Caco-2 (cell line): ENCODE data around the gene TJAP1. TPM values are rescaled to one million over a fixed set of nuclear protein-coding genes. Genes with fewer than 3 reads are reported as not detected.
"Not testable (repeated sequence)": the region's sequence is repeated elsewhere in the genome, so short reads cannot be mapped to it uniquely, and the experiment has no call there.

Experiments
- BruUV-seq: library from RNA; stranded (reverse); fragments of 400-500 nt; replicated peaks from 2 replicates; lab custom pipeline; 2021; lab: Mats Ljungman, UMichigan
- CTCF ChIA-PET: fragments of 300-600 bp; sonication (Branson Sonifier 250); formaldehyde crosslinking; loops from one replicate; lab custom pipeline; 2022; ENCODE audit warnings: antibody characterized with exemption; lab: Charles Lee
- POLR2A ChIA-PET: fragments of 300-600 bp; sonication (Branson Sonifier 250); formaldehyde crosslinking; loops from one replicate; lab custom pipeline; 2022; ENCODE audit warnings: antibody characterized with exemption; lab: Charles Lee
- DNase-seq, 2 experiments: peaks; one replicate each; pipeline versions ENCODE4 v3.0.0 to v3.0.0-alpha.2; 2020 to 2022
- H3K27me3 ChIP-seq: replicated peaks from 2 replicates; pipeline ENCODE4 v1.6.0; 2011; ENCODE audit warnings: low read length; ENCODE audit not compliant: control insufficient read depth, insufficient read depth
- H3K36me3 ChIP-seq: 2 replicates; pipeline ENCODE4 v1.5.1; 2011; ENCODE audit warnings: low read length; ENCODE audit not compliant: control insufficient read depth, insufficient read depth
- H3K4me1 ChIP-seq: fragments of 250-450 bp; sonication (Bioruptor Pico); 2 replicates; pipeline ENCODE4 v1.5.1; 2020; ENCODE audit warnings: mild to moderate bottlenecking
- H3K4me3 ChIP-seq: 2 replicates; pipeline ENCODE4 v1.5.1; 2011; ENCODE audit warnings: low read depth, mild to moderate bottlenecking, control low read depth, low read length
- H3K9me3 ChIP-seq: fragments of 250-450 bp; sonication (Bioruptor Pico); 2 replicates; pipeline ENCODE4 v1.5.1; 2020; ENCODE audit warnings: mild to moderate bottlenecking, moderate library complexity
- H3K27ac Mint-ChIP-seq: one replicate; pipeline ENCODE4 v1.8.0; 2022; ENCODE audit warnings: mixed read lengths; ENCODE audit not compliant: unreplicated experiment
- H3K27me3 Mint-ChIP-seq: one replicate; pipeline ENCODE4 v1.8.0; 2022; ENCODE audit warnings: mixed read lengths; ENCODE audit not compliant: insufficient read depth, unreplicated experiment
- H3K36me3 Mint-ChIP-seq: one replicate; pipeline ENCODE4 v1.8.0; 2022; ENCODE audit warnings: mild to moderate bottlenecking, mixed read lengths; ENCODE audit not compliant: insufficient read depth, unreplicated experiment
- H3K4me1 Mint-ChIP-seq: one replicate; pipeline ENCODE4 v1.8.0; 2022; ENCODE audit warnings: low read depth, mixed read lengths; ENCODE audit not compliant: unreplicated experiment
- H3K4me3 Mint-ChIP-seq: one replicate; pipeline ENCODE4 v1.8.0; 2022; ENCODE audit warnings: mild to moderate bottlenecking, moderate library complexity, mixed read lengths; ENCODE audit not compliant: unreplicated experiment
- H3K9me3 Mint-ChIP-seq: one replicate; pipeline ENCODE4 v1.8.0; 2022; ENCODE audit warnings: mixed read lengths; ENCODE audit not compliant: unreplicated experiment
- intact Hi-C: fragments of 100-400 bp; cut with micrococcal nuclease; formaldehyde crosslinking; loops from one replicate; pipeline ENCODE4 v1.10.0; 2022; ENCODE audit not compliant: unreplicated experiment
- total RNA-seq: library from RNA; stranded (reverse); gene quantifications from 2 replicates; pipeline ENCODE4 v1.2.3, GENCODE V29; 2022
- TF ChIP-seq, protein P1 (sequence below), 2 experiments: fragments of 200-600 bp in 1 of 2; IDR thresholded peaks; 1 replicate in 1 of 2; 2 replicates in 1 of 2; pipeline versions ENCODE4 v1.5.1 to v1.8.0; 2011 to 2022; ENCODE audit warnings: antibody characterized with exemption in 1 of 2, control low read depth in 1 of 2, inconsistent platforms in 1 of 2, low read depth in 1 of 2, low read length in 1 of 2, mild to moderate bottlenecking in 1 of 2, moderate library complexity in 1 of 2; ENCODE audit not compliant: insufficient read depth in 1 of 2, severe bottlenecking in 1 of 2, unreplicated experiment in 1 of 2

The TJAP1 gene
- total RNA-seq, 1 experiment from 2014 or later = 34.0 TPM

GRCh38 chr6:43523284-43523683 lies 45.9 kb downstream of the TJAP1 start:
- POLR2A ChIA-PET = no interaction called here
- no peak overlapping the region for H3K27ac Mint-ChIP-seq
- peaks cover 9% of the 10 kb centered on the region for H3K4me1 Mint-ChIP-seq
- H3K36me3 ChIP-seq = peaks cover 5% of the 10 kb centered on the region
- TF ChIP-seq, protein P1, sequence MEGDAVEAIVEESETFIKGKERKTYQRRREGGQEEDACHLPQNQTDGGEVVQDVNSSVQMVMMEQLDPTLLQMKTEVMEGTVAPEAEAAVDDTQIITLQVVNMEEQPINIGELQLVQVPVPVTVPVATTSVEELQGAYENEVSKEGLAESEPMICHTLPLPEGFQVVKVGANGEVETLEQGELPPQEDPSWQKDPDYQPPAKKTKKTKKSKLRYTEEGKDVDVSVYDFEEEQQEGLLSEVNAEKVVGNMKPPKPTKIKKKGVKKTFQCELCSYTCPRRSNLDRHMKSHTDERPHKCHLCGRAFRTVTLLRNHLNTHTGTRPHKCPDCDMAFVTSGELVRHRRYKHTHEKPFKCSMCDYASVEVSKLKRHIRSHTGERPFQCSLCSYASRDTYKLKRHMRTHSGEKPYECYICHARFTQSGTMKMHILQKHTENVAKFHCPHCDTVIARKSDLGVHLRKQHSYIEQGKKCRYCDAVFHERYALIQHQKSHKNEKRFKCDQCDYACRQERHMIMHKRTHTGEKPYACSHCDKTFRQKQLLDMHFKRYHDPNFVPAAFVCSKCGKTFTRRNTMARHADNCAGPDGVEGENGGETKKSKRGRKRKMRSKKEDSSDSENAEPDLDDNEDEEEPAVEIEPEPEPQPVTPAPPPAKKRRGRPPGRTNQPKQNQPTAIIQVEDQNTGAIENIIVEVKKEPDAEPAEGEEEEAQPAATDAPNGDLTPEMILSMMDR (IDR thresholded peaks at IDR 0.05; ENCODE audit: insufficient read depth in 1 of 2, low read depth in 1 of 2, low read length in 1 of 2, severe bottlenecking in 1 of 2, unreplicated experiment in 1 of 2) = no peak
- H3K4me1 ChIP-seq = peaks cover 12% of the 10 kb centered on the region
- DNase-seq = no peak
- no peak overlapping the region for H3K4me3 ChIP-seq
- H3K4me3 Mint-ChIP-seq = no peak overlapping the region
- H3K27me3 ChIP-seq = no peaks in the 10 kb centered on the region
- peaks cover 60% of the 10 kb centered on the region for H3K36me3 Mint-ChIP-seq
- BruUV-seq = no TSS peak
- H3K9me3 ChIP-seq = no peaks in the 10 kb centered on the region
- CTCF ChIA-PET = no interaction called here
- intact Hi-C loops = no loop called here
- no peaks in the 10 kb centered on the region for H3K9me3 Mint-ChIP-seq
- H3K27me3 Mint-ChIP-seq = no peaks in the 10 kb centered on the region

DNA sequence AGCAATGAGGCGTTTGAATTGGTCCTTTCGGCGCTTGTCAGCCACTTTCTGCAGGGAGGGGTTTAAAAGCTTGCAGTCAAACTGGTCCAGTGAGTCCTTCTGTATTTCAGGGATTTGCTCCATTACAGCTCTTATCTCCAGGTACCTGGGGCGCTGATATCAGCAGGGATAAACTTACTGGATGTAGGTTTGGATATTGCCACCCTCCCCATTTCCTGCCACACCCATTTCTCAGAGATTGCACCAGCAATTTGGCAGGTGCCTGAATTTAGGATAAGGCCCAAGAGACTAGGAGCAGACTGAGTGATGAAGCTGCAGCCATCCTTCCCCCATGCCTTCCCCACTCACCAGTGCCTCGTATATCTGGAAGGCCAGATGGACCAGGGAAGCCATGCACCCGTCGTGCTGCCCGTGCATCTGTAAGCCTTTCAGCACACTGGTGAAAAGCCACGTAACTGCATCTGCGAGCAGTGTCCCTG lies 47.2 kb downstream of the TJAP1 start:
- Mint-ChIP-seq H3K4me1 (peaks cover 9% of the 10 kb centered on the region), H3K27ac (no peak overlapping the region), H3K4me3 (no peak overlapping the region), H3K27me3 (no peaks in the 10 kb centered on the region), H3K9me3 (no peaks in the 10 kb centered on the region), H3K36me3 (peaks cover 72% of the 10 kb centered on the region)
- no TSS peak for BruUV-seq
- TF ChIP-seq, protein P1 (IDR thresholded peaks at IDR 0.05; ENCODE audit: insufficient read depth in 1 of 2, low read depth in 1 of 2, low read length in 1 of 2, severe bottlenecking in 1 of 2, unreplicated experiment in 1 of 2) = no peak
- intact Hi-C loops = no loop called here
- peaks cover 5% of the 10 kb centered on the region for H3K36me3 ChIP-seq
- ChIA-PET CTCF (no interaction called here), POLR2A (no interaction called here)
- H3K4me3 ChIP-seq = no peak overlapping the region
- H3K9me3 ChIP-seq = no peaks in the 10 kb centered on the region
- peaks cover 10% of the 10 kb centered on the region for H3K4me1 ChIP-seq
- DNase-seq = peak in 1 of 2 experiments; percentile 46
- no peaks in the 10 kb centered on the region for H3K27me3 ChIP-seq

GRCh38 chr6:43532201-43532600 lies 54.8 kb downstream of the TJAP1 start:
- CTCF ChIA-PET = no interaction called here
- POLR2A ChIA-PET = no interaction called here
- TF ChIP-seq, protein P1 (IDR thresholded peaks at IDR 0.05; ENCODE audit: insufficient read depth in 1 of 2, low read depth in 1 of 2, low read length in 1 of 2, severe bottlenecking in 1 of 2, unreplicated experiment in 1 of 2) = no peak
- no peak overlapping the region for H3K4me3 ChIP-seq
- no peaks in the 10 kb centered on the region for H3K4me1 Mint-ChIP-seq
- no peak overlapping the region for H3K27ac Mint-ChIP-seq
- H3K9me3 Mint-ChIP-seq = no peaks in the 10 kb centered on the region
- no peaks in the 10 kb centered on the region for H3K36me3 ChIP-seq
- H3K36me3 Mint-ChIP-seq = peaks cover 85% of the 10 kb centered on the region
- no peaks in the 10 kb centered on the region for H3K4me1 ChIP-seq
- no peak for DNase-seq
- intact Hi-C loops = no loop called here
- H3K27me3 Mint-ChIP-seq = no peaks in the 10 kb centered on the region
- BruUV-seq = no TSS peak
- no peaks in the 10 kb centered on the region for H3K27me3 ChIP-seq
- H3K4me3 Mint-ChIP-seq = no peak overlapping the region
- H3K9me3 ChIP-seq = no peaks in the 10 kb centered on the region

DNA sequence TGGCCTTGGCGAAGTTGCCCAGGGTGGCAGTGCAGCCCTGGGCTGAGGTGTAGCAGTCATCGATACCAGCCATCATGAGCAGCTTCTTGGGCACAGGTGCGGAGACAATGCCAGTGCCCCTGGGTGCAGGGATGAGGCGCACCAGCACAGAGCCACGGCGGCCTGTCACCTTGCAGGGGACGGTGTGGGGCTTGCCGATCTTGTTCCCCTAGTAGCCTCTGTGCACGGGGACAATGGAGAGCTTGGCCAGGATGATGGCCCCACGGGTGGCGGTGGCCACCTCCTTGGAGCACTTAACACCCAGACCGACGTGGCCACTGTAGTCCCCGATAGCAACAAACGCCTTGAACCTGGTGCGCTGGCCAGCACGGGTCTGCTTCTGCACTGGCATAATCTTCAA lies 61.6 kb downstream of the TJAP1 start:
- H3K4me3 Mint-ChIP-seq, H3K27me3 ChIP-seq, POLR2A ChIA-PET, CTCF ChIA-PET, intact Hi-C loops, DNase-seq, H3K4me1 ChIP-seq, BruUV-seq, H3K9me3 ChIP-seq, H3K27me3 Mint-ChIP-seq, H3K27ac Mint-ChIP-seq, H3K36me3 ChIP-seq, H3K4me1 Mint-ChIP-seq, H3K4me3 ChIP-seq, H3K9me3 Mint-ChIP-seq: not testable (repeated sequence)
- peaks cover 71% of the 10 kb centered on the region for H3K36me3 Mint-ChIP-seq

DNA sequence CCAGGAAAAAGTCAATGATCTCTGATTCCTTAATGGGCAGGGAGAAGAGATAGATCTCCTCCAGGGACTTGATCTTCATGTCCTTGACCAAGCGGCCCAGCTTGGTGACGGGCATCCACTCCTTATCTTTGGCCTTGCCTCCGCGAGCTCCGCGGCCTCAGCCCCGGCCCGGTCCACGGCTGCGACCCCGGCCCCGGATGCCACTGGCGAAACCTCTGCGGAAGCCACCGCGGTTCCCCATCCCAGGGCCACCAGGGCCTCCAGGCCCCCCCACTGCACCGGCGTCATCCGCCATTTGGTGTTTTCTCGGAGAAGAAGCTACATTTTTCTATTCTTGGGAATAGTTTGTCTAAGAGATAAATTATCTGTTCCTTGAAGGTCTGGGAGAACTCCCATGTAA lies 62.0 kb downstream of the TJAP1 start:
- not testable (repeated sequence) for H3K36me3 ChIP-seq

More for the DNA sequence above, 62.0 kb downstream of the TJAP1 start:
- BruUV-seq, H3K9me3 Mint-ChIP-seq, H3K4me1 Mint-ChIP-seq, H3K27me3 Mint-ChIP-seq, CTCF ChIA-PET, H3K27ac Mint-ChIP-seq, H3K4me3 ChIP-seq, POLR2A ChIA-PET, H3K4me3 Mint-ChIP-seq, DNase-seq, intact Hi-C loops, H3K27me3 ChIP-seq, H3K9me3 ChIP-seq, H3K4me1 ChIP-seq: not testable (repeated sequence)
- H3K36me3 Mint-ChIP-seq = peaks cover 71% of the 10 kb centered on the region
